ENCODE measurements around the gene KCNIP1.

- TF ChIP-seq EZH2 (IDR thresholded peaks at IDR 0.05; ENCODE audit: borderline replicate concordance, low read length) = no peak
- TF ChIP-seq CTCF (IDR thresholded peaks at IDR 0.05; ENCODE audit: low read length) = no peak
Observed at GRCh38 chr5:170757182-170757601, 253.4 kb downstream of the KCNIP1 start.
